HG02642 (cell line): ENCODE results near the gene MZF1.
"Not testable (repeated sequence)": the region's sequence is repeated elsewhere in the genome, so short reads cannot be mapped to it uniquely, and the experiment has no call there.

Source experiments
- ATAC-seq: cut with Tn5 transposase; IDR thresholded peaks from one replicate; pipeline ENCODE4 v1.9.1; 2021; ENCODE audit warnings: mild to moderate bottlenecking; ENCODE audit not compliant: unreplicated experiment, poor library complexity

MZF1 gene

DNA sequence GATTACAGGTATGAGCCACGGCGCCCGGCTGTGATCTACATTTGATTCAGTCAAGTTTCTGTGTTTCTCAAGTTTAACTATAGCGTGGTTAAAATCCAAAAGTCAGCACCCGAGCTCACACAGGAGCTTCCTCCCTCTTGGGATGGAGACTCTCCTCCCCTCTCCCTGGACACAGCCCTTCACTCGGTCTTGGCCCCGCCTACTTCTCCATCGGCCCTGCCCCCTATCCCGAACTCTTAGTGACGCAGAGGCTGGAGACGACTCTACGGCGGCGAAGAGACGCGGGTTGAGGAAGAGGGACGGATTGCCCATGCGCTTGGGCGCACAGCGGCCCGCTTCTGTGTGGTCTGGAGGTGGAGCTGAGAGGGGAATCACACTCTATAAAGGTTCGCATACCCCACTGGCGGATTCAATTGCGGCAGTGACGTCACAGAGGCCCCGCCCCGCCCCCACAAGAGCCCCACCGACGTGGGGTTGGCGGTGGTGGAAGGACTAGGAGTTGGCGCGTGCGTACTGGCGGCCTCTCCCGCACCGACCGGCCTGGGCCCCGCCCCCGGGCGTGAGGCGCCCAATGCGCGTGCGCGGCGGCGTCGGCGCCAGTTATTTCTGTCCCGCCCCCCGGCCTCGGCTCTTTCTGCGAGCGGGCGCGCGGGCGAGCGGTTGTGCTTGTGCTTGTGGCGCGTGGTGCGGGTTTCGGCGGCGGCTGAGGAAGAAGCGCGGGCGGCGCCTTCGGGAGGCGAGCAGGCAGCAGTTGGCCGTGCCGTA, 29.1 kb downstream of the MZF1 start, which contains the start of gene TRIM28:
Gene TRIM28 (plus strand): TSS at position 239 of the 765 bp plus-strand sequence. CDS start 694 bp downstream, outside the sequence.
- peak; percentile 80 for ATAC-seq

DNA sequence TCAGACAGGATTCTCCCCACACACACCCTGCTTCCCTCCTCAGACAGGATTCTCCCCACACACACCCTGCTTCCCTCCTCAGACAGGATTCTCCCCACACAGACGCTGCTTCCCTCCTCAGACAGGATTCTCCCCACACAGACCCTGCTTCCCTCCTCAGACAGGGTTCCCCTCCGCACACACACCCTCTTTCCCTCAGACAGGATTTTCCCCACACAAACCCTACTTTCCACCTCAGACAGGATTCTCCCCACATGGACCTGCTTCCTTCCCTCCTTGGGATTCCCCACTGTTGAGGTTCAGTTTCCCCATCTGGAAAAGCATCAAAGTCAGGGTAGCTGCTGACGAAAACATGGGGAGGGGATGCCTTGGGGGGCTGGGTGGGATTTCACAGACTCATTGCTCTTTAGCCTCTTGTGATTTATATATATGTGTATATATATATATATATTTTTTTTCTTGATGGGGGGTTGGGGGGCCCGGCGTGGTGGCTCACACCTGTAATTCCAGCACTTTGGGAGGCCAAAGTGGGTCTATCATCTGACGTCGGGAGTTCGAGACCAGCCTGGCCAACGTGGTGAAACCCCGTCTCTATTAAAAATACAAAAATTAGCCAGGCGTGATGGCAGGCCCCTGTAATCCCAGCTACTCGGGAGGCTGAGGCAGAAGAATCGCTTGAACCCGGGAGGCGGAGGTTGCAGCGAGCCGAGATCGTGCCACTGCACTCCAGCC, 30.3 kb downstream of the MZF1 start:
- not testable (repeated sequence) for ATAC-seq

DNA sequence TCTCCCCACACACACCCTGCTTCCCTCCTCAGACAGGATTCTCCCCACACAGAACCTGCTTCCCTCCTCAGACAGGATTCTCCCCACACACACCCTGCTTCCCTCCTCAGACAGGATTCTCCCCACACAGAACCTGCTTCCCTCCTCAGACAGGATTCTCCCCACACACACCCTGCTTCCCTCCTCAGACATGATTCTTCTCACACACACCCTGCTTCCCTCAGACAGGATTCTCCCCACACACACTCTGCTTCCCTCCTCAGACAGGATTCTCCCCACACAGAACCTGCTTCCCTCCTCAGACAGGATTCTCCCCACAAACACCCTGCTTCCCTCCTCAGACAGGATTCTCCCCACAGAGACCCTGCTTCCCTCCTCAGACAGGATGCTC, 34.0 kb downstream of the MZF1 start:
- not testable (repeated sequence) for ATAC-seq

DNA sequence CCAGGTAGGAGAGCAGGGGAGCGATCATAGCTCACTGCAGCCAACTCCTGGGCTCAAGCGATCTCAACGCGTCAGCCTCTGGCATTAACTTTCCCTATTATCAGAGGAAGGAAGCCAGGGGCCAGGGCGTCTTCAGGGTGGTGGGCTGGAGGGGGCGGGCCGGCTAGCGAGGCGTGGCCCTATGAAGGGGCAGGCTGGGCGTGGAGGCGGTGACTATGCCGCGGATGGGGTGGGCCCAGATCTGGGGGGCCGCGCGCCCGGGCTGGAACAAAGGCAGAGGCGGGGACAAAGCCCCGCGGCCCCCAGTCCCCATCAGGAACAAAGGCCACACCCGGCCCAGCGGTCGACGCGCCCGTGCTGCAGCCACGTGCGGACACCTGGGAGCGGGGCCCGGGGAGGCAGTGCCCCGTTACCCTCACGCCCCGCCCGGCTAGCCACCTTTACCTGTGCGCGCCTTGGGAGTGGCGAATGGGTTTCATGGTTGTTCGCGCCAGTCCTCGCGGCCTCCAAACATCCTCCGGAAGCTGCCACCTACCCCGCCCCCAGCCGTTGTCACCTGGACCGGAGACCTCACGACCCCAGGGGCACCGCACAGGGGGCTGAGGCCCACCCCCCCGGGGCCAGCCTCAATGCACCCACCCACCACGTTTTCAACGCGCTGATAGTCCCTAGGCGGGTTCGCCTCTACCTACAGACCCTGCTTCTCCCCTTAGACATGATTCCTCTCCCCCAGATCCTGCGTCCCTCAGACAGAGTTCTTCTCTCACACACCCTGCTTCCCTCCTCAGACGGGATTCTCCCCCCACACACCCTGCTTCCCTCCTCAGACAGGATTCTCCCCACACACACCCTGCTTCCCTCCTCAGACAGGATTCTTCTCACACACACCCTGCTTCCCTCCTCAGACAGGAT, 34.6 kb downstream of the MZF1 start:
- no peak for ATAC-seq

DNA sequence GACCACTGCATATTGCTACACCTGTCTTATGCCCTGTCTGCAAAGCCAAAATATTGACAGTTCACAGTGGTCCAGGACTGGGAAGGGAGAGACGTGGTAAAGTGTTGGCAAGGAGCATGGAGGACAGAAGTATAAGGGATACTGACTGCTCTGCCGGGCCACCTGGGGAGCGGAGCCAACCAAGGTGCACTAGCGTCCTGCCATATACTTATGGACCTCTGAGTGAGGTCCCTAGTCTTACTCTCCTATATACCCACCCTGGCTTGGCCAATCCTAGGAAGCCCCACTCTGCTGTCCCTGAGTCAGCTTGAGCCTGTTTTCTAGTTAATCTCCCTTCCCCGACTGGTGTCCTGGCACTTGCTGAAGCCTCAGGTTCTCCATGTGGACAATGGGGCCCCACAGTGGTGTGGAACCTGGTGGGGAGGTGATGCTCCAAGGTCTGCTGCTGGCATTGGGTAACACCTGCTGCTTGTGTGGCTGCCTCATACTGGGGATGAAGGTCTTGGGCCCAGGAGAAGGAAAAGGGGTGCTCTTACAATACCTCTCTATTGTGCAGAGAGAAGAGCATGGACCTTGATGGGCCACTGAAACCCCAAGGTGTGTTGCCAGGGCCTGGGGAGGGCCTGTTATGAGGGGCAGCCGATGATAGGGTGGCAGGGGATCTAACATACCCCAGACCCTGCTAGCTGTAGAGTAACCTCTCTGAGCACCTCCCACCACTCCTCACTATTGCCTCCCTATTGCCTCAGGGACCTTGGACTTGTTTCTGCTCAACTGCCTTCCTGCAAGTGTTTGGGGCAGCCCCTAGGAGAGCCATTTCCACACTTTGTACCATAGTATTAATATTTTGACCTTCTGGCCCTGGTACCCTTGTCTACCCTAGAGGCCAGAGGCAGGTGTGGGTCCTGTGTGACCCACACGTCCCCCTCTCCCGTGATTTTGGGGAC, 36.0 kb downstream of the MZF1 start:
- ATAC-seq = no peak

DNA sequence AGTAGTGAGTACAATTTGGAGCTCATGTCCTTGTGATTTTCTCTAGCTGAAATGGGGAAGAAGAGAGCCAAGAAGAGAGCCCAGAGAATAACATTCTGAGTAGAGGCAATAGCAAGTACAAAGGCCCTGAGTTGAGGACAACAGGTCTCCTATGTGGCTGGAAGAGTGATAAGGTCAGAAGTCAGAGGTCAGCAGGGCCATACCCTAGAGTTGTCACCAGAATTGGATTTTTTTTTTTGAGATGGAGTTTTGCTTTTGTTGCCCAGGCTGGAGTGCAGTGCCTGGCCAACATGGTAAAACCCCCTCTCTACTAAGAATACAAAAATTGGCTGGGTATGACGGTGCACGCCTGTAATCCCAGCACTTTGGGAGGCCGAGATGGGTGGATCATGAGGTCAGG, 37.3 kb downstream of the MZF1 start:
- ATAC-seq = no peak

DNA sequence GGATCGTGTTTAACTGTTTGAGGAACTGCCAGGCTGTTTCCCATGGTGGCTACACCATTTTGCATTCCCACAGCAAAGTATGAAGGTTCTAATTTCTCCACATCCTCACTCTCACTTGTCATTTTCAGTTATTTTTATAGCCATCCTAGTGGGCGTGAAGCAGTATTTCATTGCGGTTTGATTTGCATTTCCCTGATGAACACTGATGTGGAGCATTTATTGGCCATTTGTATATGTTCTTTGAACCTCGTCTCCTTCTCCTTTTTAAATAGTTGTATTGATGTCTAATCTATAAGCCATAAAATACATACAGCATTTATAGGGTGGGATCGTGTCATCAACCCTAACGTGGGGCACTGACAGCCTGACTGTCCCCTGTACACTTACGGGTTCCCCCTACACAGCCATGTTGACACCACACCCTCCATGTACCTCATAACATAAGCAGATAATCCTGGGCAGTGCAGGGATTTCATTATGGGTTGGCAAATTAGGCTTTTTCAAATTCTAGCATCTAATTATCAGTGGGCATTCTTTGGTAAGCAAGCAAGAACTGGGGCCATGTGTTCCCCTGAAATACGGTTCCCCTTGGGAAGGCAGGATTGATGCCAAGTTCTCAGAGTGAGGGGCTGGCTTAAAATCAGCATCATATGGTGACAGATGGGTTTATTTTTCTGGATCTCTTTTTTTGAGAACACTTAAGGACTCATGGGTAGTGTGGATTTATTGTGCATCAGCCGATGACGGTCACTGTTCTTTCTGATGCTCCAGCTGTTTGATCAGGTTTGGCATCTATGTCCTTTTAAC, 41.9 kb downstream of the MZF1 start:
- no peak for ATAC-seq

DNA sequence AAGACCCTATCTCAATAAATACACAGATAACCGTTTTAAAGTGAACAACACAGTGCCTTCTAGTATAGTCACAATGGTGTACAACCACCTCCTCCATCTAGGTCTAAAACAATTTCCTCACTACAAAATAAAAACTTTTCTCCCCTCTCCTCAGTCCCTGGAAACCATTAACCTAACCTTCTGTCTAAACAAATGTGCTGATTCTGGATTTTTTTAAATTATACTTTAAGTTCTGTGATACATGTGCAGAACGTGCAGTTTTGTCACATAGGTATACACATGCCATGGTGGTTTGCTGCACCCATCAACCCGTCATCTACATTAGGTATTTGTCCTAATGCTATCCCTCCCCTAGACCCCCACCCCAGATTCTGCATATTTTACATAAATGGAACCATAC, 43.7 kb downstream of the MZF1 start:
- ATAC-seq = no peak

DNA sequence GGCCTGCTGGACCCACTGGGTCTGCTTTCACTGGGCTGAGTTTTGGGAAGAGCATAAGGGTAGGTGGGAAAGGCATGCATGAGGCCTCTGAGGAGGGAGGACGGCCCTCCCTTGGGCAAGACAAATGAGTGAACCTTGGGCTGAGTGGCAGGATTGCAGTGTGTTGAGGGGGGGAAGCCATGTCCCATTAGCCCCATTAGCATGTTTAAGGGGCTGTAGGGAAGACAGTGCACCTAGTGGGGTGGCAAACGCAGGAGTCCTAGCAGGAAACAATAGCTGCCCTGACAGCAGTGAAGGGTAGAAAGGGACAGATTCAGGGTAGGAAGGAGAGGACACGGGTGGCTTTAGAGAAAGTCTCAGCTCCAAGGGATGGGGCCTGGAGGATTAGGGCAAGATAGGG, 50.4 kb downstream of the MZF1 start:
- no peak for ATAC-seq

DNA sequence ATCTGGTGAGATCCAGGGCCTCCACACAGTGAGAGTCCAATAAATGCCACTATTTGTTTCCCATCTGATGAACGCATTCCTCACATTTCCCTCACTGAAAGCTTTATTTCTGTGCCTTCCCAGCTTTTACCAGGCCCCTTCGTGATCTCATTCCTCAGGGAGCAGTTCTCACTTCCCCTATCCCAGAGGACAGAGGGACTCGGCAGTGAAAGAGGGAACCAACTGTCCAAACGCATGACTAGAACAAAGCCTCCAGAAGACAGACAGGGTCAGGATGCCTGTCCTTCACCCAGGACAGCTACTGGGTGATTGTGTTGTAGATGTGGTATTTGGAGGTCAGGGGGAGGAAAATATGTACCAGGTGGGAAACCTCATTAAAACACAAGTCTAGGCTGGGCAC, 51.5 kb downstream of the MZF1 start:
- ATAC-seq = no peak

DNA sequence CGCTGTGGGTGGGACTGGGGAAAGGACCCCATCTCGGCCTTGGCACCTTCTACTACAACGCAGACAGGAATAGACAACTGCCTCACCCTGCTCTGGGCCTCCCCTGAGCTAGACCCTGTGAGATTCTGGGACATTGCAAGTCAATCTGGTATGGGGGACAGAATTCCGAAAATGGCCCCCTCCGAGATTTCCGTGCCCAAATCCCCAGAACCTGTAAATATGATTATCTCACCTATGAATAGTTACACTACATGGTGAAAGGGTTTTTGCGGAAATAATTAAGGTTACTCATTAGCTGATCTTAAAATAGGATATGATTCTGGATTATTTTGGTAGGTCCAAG, 52.9 kb downstream of the MZF1 start:
- ATAC-seq = no peak

DNA sequence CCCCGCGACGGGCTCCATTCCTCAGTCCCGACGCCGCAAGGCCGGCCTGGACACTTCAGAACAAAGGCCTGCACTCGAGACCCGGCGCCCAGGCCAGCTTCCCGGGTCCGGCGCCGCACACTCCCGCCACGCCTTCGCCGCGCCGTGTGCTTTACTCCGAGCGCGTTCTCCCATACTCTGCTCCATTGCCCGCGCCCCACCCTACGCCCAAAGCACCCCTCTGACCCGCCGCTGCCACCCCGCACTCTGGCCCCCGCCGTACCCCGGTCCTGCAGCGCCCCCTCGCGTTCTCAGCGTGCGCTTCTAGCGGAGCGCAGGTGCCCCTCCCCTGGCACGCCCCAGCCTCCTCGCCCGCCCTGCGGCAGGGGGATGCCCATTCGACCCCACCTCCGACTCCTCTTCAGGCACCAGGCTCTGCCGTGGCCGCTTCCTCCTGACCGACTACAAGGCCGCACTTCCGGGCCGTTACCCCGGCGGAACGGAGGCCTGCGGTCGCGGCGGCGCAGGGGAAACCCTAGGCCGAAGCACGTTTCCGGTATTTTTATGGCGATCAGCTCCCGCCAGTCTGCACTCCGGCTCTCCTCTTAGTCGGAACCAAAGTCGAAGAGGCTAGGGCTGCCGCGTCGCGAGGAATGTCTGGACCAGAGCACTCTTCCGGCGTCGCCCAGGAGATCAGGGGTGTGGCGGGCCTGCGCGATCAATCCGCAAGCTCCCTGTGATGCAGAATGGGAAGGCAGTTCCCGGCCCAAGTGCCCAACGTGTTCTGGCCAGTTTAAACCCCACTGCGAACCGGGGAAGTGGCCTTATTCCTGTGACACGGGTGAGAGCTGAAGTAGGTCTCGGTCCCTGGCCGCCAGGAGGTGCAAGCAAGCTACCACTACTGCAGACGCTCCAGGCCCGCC, 53.5 kb downstream of the MZF1 start, which contains the start of gene ZBTB45:
Gene ZBTB45 (minus strand): TSS at position 456 of the 902 bp plus-strand sequence. CDS start 2,137 bp downstream, outside the sequence.
- peak; percentile 81 for ATAC-seq

DNA sequence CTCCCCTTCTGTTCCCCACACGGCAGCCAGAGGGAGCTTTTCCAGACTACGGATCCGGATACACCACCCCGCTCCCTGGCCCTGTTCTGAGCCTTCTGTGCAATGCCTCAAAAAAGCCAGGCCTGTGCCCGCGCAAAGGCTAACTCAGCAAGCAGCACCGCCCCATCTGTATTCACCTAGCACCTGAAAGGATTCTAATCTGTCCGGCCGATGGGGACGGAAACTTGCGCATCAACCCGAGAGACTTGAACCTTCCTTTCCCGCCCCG, 54.1 kb downstream of the MZF1 start:
- ATAC-seq = peak; percentile 0

DNA sequence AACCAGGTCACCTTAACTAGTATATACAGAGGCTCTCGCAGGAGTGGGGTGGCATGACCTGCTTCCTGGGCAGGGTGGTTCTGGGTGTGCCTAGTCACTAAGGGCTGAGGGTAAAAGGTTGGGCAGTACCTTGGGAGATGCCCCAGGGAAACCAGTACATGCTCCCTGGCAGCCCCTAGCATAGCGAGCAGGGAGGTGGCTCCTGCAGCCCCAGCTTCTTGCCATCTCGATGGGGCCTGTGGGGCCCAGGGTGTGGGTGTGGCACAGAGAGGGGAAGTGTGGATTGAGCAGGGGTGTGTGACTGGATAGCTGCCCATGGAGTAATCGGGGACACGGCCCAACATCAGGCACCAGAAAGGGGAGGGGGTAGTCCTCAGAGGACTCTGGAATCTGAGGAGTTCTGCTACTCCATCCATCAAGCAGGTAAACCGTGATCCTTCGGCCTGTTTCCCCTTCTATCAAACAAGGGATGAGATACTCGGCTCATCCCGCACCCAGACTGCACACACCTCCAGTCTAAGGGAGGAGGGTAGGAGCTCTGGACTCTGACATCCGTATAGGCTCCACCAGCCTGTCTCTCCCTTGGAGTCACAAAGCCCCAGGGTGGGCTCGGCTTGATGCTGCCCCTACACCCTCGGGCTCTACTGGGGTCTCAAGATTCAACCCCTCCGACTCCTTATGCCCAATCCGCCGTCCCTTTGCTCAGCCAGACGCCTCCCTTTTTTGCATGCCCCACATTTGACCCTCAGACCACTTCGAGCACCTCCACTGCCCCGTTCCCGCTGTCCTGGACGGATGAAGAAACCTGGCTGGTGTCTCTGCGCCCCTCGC, 54.7 kb downstream of the MZF1 start:
- no peak for ATAC-seq

DNA sequence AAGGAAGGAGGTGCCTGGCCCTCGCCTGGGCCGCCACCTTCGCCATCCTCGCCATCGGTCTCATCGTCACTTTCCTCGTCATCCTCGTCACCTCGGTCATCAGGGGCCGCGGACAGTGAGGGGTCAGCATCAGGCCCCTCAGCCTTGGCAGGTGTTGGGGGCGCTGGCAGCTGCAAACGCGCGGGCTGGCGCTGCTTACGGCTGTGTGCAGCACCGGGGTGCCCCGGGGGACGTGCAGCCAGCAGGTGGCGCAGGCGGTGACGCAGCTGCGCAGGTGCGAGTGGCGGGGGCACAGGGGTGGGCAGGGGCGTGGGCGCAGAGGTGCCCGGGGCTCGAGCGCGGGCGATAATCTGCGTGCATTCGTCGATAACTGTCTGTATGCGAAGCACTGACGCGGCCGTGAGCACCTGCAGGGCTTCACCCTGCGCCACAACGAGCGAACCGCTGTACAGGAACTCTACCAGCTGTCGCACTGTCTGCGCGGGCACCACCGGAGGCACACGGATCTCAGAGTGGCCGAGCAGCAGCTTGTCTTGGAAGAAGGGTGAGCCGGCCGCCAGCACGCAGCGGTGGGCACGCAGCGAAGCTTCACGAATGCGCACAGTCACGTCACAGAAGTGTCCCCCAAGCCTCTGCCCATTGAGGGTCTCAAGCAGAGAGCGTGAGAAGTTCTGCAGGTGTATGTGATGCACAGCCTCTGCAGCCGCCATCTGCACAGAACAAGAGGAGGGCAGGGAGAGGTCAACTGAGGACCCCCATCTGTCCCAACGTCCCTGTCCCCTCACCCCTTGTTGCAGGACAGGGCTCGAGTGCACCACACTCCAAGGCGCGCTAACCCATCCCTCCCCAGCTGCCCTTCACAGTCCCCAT, 55.9 kb downstream of the MZF1 start:
- ATAC-seq = no peak

DNA sequence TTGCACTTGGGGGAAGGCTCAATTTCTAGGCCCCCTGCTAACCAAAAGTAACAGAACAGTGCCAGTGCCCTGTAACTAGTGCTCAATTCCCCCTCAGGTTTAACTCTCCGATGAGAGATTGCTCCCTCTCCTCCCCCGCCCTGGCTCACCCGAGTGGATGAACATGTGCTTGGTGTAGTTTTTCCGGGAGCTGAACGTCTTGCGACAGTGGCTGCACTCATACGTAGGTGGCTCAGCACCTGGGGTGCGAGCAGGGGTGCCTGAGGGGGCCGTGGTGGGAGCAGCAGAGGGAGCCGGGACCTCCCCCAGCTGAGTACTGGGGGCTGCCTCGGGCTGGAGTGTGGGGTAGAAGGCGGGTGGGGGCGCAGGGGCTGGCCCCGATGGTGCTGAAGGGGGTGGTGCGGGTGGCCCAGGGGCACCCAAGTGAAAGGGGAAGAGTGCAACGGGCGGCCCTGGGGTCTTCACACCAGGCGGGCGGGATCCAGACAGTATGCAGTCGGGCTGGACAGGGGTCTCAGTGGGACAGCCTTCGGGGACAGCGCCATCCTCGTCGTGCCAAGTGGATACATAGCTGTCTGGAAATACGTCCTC, 56.8 kb downstream of the MZF1 start:
- no peak for ATAC-seq
